ENCODE measurements around the gene RHOG.

The RHOG gene

DNA sequence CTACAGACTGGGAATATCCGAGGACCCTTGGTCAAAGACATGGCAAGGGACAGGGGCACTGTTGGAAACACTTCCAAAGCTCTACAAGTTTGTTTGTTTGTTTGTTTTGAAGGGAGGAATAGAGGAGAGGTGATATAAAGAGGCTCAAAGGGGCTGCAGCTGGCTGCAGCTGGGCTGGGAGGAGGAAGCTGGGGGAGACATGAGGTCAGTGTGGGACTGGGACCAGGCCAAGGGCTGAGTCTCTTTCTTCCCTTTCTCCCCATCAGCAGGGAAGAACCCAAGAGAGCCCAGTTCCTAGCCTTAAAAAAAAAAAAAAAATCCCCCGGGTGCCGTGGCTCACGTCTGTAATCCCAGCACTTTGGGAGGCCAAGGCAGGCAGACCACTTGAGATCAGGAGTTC, 5.0 kb downstream of the RHOG start:
- in situ Hi-C loops (cut with HindIII; ENCODE audit: low sequenced_read_pairs) = no loop called here

DNA sequence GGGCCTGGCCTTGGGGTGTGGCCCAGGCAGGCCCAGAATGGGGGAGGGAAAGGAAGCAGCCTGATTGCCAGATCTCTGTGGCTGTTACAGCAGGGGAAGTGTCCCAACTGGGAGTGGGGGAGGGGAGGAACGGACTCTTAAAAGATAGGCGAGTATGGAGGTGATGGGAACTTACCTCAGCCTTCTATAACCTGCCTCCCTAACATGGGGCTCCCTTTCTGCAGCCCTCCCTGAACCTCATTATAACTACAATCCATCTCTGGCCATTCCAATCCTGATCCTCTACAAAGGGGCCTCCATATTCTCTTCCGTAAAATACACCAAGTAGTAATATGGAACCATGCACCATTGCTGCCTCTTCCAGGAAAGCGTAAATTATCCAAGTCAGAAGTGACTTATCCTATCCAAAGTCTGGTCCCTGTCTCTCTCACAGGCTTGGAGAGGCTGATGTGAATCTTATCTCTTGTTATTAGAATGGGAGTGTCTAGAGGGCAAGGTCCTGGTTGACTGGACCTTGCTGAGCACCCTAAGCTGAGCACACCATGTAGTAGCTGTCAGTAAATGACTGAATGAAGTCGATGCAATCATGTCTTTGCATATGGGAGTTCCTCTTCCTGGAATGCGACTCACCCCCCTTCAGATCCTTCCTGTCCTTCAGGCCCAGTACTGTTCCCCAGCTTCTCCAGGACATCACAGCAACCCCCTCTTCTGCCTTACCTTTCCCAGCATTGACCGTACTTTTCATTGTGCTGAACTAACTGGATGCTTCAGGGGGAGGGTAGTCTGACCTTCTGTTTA, 5.9 kb downstream of the RHOG start:
- in situ Hi-C loops (cut with HindIII; ENCODE audit: low sequenced_read_pairs) = loop anchor here (5.0 kb wide), 1 partner anchor 67 kb away; no protein-coding TSS in a partner anchor

DNA sequence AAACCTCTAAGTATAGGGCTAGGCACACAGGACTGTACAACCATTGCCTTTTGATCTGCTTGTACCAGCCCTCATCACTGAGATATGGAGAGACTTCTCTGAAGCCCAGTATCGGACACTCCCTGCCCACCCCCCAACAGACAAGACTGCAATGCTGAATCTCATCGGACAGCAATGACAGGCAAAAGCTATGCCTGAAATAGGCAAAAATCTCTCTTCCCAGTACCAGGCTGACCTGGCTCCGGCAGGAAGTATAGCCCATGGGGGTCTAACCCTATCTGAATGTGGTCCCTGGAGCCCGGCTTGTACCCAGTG, 6.5 kb downstream of the RHOG start:
- in situ Hi-C loops (cut with HindIII; ENCODE audit: low sequenced_read_pairs) = loop anchor here (5.0 kb wide), 1 partner anchor 68 kb away; no protein-coding TSS in a partner anchor

DNA sequence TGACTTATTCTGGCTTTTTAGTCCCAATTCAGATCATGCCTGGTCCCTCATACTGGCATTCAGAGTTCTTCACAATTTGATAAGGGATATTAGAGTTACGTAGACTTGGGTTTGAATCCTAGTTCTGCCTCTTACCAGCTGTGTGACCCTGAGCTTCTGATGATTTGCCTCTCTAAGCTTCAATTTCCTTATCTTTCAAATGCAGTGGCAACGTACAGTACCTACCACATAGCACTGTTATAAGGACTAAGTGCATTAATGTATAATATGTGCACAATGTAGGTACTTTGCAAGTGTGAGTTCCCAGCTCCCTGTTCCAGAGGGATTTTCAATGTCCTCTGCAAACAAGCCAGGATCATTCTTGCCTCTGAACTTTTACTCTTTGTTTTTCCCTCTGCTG, 7.3 kb downstream of the RHOG start:
- in situ Hi-C loops (cut with HindIII; ENCODE audit: low sequenced_read_pairs) = loop anchor here (5.0 kb wide), 1 partner anchor 69 kb away; no protein-coding TSS in a partner anchor

DNA sequence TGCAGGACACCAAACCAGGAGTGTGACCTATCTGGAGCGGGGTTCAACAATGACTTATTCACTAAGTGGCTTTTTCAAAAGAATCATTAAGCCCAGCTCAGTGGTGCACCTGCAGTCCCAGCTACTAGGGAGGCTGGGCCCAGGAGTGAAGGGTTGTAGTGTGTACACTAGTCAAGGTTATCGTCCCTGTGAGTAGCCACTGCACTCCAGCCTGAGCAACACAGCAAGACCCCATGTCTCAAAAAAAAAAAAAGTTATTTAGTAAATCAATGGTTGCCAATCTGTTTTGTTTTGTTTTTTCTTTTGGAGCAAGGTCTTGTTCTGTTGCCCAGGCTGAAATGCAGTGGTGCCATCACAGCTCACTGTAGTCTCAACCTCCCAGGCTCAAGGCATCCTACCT, 7.9 kb downstream of the RHOG start:
- in situ Hi-C loops (cut with HindIII; ENCODE audit: low sequenced_read_pairs) = loop anchor here (5.0 kb wide), 1 partner anchor 69 kb away; no protein-coding TSS in a partner anchor

DNA sequence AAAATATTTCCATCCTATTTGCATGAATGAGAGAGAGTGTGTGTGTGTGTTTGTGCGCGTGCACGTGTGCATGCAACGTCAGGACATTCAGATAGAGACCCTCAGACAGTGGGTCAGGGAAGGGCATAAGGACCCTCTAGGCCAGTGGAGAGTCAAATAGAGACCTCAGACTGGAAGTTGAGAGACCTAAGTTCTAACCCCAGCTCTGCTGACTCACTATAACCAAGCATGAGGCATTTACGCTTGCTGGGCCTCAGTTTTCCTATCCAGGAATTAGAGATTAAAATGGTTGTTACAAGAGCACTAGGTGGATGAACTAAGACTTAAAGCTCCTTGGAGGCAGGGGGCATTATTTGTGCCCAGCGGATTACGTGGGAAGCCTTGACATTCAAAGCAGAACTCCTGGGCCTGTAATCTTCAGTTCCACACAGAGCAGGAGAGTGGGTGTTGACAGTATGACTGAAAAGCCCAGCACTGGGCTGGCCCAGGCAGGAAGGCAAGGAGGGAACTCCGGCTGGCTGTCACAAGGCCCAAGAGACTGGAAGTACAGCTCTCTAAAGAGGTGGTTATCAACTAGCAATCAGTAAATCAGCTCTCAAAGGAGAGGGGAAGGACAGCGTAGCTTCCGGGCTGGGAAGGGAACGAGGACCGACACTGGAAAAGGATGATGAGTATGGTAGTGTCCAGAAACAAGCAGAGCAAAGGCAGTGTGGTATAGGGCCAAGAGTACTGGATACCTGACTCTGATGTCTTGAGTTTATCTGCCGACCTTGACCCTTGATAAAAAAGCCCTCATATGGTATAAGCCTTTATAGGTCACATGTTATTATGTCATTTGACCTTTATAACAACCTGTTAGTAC, 9.2 kb downstream of the RHOG start:
- in situ Hi-C loops (cut with HindIII; ENCODE audit: low sequenced_read_pairs) = loop anchor here (5.0 kb wide), 1 partner anchor 71 kb away; no protein-coding TSS in a partner anchor

DNA sequence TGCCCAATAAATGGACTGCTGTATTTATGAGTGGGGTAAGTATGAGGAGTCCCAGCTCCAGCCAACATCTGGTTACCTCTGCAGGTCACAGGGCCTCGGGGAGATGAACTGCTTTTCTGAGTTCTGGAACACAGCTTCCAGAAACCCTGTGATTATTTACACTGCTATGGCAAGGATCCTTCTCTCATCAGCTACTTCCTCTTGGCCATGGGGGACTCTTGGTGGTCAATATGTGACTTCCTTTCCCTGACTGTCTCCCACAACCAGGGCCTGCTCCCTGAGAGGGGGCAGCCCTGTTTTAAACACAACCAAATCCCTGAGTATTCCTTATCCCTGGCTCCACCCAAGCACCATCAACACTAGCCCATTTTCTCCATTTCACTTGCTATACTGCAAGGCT, 10.0 kb downstream of the RHOG start:
- in situ Hi-C loops (cut with HindIII; ENCODE audit: low sequenced_read_pairs) = loop anchor here (5.0 kb wide), 1 partner anchor 72 kb away; no protein-coding TSS in a partner anchor

DNA sequence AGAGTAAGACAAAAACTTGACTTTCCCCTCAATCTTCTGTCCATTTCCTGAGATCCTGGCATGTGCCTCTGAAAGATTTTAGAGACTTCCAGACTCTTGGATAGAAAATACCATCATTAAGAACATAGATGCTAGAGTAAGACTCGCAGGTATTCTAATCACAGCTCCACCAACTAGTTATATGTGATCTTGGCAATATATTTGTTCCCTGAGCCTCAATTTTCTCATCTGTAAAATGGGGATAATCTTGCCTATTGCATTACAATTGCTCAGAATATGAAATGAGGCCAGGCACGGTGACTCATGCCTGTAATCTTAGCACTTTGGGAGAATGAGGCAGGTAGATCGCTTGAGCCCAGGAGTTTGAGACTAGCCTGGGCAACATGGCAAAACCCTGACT, 10.7 kb downstream of the RHOG start:
- in situ Hi-C loops (cut with HindIII; ENCODE audit: low sequenced_read_pairs) = loop anchor here (5.0 kb wide), 1 partner anchor 72 kb away; no protein-coding TSS in a partner anchor

DNA sequence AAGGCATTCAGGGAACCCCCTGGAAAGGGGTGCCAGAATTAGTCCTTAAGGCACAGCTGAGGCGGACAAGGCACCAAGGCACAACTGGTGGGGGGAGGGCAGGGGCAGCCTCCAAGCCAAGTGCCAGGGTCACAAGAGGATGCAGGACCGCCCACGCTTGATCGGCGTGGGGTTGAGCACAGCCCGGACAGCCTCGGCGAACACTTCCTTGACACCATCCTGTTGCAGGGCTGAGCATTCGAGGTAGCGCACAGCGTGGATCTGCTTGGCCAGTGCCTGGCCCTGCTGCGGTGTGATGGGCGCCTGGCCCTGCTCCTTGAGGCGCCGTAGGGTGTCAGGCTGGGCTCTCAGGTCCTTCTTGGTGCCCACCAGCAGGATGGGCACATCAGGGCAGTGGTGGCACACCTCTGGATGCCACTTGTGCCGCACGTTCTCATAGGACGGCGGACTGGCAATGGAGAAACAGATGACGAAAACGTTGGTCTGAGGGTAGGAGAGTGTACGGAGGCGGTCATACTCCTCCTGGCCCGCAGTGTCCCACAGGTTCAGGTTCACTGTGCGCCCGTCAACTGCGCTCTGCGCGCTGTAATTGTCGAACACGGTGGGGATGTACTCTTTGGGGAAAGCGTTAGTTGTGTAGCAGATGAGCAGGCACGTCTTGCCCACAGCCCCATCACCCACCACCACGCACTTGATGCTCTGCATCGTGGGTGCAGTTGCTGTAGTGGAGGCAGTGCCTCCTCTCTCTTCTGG, 13.1 kb downstream of the RHOG start:
- in situ Hi-C loops (cut with HindIII; ENCODE audit: low sequenced_read_pairs) = no loop called here

DNA sequence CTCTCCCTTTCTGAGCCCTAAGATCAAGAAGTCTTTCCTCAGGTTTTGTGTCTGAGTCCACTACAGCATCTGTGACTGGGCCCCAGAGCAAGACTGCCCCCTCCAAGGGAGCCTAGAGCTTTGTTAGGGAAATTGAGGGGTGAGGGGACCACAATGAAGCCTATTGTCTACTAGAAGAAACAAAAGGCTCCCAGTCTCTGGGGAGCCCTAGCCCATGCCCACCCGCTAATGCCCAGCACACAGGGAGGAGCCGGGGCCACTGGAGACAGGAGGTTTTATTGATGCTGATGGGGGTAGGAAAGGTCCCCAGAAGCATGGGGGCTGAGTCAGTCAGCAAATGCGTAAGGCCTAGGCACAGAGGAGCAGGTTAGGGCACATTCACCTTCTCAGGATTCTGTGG, 14.0 kb downstream of the RHOG start:
- in situ Hi-C loops (cut with HindIII; ENCODE audit: low sequenced_read_pairs) = no loop called here

DNA sequence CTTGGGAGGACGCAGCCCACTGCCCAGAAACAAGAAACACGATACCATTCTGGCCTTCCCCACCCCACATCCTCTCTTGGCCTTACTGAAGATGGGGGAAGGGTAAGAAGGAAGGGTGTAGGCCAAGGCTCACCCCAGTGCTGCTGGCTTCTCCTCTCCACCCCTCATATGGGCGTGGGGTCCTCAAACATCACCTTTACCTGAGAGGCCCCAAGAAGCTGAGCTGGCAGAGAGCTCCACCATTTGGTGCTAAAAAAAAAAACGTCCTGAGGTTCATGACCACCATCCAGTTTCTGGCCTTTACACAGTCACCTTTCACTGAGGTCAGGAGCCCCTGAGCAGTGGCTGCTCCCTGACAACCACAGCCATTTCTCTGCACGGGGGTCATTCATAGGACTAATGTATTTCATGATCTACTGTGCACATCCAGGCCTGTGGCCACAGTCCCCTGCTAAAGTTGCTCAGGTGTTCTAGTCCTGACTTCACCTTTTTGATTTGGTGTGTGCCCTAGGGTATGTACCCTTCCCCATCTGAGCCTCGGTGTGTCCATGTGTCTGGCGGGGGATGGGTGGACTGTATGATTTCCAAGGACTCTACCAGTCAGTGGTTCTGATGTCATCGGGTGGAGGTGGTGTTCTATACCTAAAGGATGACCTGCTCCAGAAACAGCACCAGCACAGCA, 15.1 kb downstream of the RHOG start:
- in situ Hi-C loops (cut with HindIII; ENCODE audit: low sequenced_read_pairs) = no loop called here

DNA sequence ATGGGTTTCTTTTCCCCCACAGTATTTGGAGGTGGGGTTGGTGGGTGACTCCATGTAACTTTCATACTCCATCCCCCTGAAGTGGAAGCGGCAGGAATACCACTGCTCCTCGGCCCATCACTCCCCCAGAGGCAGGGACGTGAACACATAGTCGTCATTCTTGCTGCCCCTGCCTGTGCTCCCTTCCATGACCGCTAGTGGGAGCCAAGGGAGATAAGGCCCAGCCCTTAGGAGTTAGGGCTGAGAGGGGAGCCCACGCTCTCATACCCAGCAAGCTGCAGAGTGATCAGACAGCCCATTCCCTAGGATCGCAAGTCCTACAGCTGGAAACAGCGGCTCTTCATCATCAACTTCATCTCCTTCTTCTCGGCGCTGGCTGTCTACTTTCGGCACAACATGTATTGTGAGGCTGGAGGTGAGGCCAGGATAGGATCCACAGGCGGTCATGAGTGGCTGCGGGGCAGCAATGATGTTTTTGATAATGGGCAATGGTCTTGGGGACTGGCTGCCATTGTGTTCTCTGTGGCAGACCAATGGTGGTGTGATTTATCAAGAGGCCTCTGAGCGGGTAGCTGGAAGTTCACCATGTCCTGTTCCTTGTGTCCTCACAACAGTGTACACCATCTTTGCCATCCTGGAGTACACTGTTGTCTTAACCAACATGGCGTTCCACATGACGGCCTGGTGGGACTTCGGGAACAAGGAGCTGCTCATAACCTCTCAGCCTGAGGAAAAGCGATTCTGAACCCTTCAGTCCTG, 15.9 kb downstream of the RHOG start:
- in situ Hi-C loops (cut with HindIII; ENCODE audit: low sequenced_read_pairs) = no loop called here

DNA sequence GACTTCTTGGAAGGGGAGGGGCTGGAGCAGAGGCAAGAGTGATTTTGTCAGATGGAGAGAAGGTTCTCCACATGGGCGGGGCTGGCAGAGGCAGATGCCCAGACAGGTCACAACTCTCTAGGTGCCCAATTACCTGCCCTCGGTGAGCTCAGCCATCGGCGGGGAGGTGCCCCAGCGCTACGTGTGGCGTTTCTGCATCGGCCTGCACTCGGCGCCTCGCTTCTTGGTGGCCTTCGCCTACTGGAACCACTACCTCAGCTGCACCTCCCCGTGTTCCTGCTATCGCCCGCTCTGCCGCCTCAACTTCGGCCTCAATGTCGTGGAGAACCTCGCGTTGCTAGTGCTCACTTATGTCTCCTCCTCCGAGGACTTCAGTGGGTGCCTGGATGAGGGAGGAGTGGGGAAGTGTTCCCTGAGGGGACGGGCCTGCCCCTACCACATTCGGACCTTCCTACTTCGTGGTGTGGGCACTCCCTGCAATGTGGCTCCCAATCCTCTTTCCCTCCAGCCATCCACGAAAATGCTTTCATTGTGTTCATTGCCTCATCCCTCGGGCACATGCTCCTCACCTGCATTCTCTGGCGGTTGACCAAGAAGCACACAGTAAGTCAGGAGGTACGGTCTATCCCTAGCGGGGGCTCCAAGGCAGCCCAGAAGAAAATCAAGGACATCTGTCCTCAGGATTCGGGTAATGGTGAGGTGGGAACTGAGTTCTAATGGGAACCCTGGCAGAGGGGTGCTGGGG, 16.8 kb downstream of the RHOG start:
- in situ Hi-C loops (cut with HindIII; ENCODE audit: low sequenced_read_pairs) = no loop called here

DNA sequence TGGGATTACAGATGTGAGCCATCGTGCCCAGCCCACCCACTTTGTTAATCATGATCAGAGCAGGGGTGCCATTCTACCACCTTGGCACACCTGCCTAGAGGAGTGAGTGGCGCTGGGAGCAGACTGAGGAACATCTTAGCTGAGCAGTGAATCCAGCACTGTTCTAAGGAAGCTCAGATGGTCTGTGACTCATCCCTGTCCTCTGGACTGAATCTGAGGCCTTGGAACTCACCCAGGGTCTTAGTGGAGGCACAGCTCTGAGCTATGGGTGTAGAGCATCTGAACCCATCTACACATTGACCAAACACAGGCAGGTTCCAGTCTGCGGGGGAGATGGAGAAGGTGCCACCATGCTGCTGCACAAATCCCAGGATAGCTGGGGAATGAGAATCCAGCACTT, 17.5 kb downstream of the RHOG start:
- in situ Hi-C loops (cut with HindIII; ENCODE audit: low sequenced_read_pairs) = no loop called here

DNA sequence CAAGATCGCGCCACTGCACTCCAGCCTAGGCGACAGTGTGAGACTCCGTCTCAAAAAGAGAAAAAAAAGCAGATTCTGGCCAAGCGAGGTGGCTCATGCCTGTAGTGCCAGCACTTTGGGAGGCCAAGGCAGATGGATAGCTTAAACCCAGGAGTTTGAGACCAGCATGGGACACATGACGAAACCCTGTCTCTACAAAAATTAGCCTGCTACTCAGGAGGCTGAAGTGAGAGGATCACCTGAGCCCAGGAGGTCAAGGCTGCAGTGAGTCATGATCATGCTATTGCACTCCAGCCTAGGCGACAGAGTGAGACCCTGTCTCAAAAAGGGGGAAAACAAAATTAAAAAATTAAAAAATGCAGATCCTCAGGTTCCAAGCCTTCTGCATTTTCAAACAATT, 18.4 kb downstream of the RHOG start:
- in situ Hi-C loops (cut with HindIII; ENCODE audit: low sequenced_read_pairs) = no loop called here

DNA sequence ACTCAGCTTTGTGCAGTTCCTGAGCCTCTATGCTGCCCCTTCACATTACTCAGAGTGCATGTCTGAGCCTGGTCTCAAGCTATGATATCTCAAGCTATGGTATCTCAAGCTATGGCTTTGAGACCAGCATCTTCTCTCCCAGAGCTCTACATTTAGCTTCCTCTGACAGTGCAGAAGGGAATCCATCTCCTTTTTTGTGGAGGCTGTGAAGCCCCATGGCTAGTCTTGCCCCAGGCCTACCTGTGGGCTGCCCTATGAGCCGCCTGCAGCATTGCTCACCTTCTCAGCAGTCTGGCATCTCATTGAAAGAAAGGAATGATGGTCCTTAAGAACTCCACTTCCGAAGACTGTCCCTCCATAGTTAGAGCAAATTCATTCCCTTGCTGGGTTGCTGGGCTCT, 19.8 kb downstream of the RHOG start:
- in situ Hi-C loops (cut with HindIII; ENCODE audit: low sequenced_read_pairs) = no loop called here

DNA sequence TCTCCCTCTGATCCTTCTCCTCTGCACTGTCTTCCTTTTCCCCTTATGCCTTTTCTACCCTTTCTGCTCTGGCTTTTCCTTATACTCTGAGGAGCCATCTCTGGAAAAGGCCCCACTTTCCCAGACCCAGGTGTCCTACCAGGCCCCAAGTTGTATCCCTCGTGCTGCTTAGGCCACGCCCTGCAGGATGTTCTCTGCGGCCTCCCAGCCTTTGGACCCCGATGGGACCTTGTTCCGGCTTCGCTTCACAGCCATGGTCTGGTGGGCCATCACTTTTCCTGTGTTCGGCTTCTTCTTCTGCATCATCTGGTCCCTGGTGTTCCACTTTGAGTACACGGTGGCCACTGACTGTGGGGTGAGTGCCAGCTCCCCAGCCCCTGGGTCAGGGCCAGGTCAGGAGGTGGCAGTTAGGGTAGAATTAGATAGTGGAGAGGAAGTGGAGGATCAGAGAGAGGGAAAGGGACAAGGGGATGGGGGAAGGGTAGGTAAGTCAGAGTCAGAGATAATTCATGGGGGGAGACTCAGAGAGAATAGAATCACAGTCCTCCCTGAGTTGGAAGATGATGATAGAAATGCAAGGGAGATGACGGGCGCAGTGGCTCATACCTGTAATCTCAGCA, 23.5 kb downstream of the RHOG start:
- in situ Hi-C loops (cut with HindIII; ENCODE audit: low sequenced_read_pairs) = no loop called here

DNA sequence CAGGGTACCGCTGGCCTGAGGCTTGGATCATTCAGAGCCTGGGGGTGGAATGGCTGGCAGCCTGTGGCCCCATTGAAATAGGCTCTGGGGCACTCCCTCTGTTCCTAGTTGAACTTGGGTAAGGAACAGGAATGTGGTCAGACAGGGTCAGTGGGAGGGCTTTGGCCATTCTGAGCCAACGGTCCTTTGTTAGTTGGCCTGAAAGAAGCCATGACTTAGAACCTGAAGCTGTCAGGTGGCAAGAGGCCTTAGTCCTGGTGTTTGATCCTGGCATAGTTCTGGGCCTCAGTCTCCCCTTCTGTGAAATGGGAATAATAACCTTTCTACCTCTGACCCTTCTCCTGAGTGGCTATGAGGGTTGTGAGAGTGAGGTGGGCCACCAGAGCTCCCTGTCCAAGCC, 24.1 kb downstream of the RHOG start:
- in situ Hi-C loops (cut with HindIII; ENCODE audit: low sequenced_read_pairs) = no loop called here

DNA sequence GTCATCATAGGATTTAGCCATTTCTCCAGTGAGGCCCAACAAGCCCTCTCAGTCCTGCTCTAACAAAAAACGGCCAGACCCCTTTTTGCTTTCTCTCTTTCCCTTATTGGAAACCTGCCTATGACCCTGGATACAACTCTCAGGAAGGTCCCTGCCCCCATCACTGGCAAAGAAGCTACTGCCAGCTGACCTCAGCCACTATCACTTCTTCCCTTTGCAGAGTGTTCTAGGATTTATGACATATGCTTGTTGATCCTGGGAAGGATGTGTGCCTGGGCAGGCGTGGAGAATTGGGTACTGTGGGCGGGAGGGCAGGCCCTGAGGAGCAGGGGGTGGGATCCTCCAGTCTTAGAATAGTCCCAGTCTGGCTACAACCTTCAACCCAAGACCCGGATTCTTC, 24.9 kb downstream of the RHOG start:
- in situ Hi-C loops (cut with HindIII; ENCODE audit: low sequenced_read_pairs) = no loop called here
